Testis (tissue), 3 donors: ENCODE data around the gene TIMELESS. TPM values are rescaled to one million over a fixed set of nuclear protein-coding genes. Genes with fewer than 3 reads are reported as not detected.

Experiments used
- DNase-seq: peaks from one replicate; pipeline ENCODE4 v3.0.0-alpha.2; 2019
- H3K27ac ChIP-seq, 2 donors: fragments of 200-600 bp; sonication (generic); one replicate each; pipeline ENCODE4 v1.5.1; 2019
- H3K27me3 ChIP-seq: fragments of 200-600 bp; sonication (generic); one replicate; pipeline ENCODE4 v1.5.1; 2019
- H3K36me3 ChIP-seq: fragments of 200-600 bp; sonication (generic); one replicate; pipeline ENCODE4 v1.5.1; 2017; ENCODE audit warnings: low read depth; ENCODE audit errors: missing control alignments
- H3K4me1 ChIP-seq: fragments of 200-600 bp; sonication (generic); one replicate; pipeline ENCODE4 v1.5.1; 2019
- H3K4me3 ChIP-seq, 2 donors: fragments of 200-600 bp; sonication (generic); one replicate each; pipeline ENCODE4 v1.5.1; 2017 to 2019
- H3K9me3 ChIP-seq: fragments of 200-600 bp; sonication (generic); one replicate; pipeline ENCODE4 v1.5.1; 2017
- CTCF ChIP-seq, 3 experiments: fragments of 450-650 bp in 2 of 3; fragments of 200-600 bp in 1 of 3; sonication (generic) in 1 of 3; IDR thresholded peaks; one replicate each; pipeline ENCODE4 v1.5.1; 2016 to 2019; ENCODE audit warnings: antibody characterized with exemption in 3 of 3, mild to moderate bottlenecking in 2 of 3, moderate library complexity in 1 of 3
- POLR2A ChIP-seq: fragments of 450-650 bp; IDR thresholded peaks from one replicate; pipeline ENCODE4 v1.6.1; 2017; ENCODE audit warnings: antibody characterized with exemption, mild to moderate bottlenecking, moderate library complexity
- WGBS, 2 donors: methylation state at CpG; one replicate each; pipeline ENCODE4 v1.1.5; 2018; 5-methylcytosine and 5-hydroxymethylcytosine counted together
- intact Hi-C: fragments of 100-400 bp; cut with DNase I; formaldehyde crosslinking; loops from one replicate; pipeline ENCODE4 v1.15.1; 2023; ENCODE audit warnings: low total_unique reads
- polyA plus RNA-seq: library from polyadenylated mRNA; stranded (reverse); fragments of 350-450 nt; fragmentation: Illumina TruSeq; extraction: RNeasy Lipid Tissue Mini Kit (QIAGEN cat#74804); gene quantifications from one replicate; pipeline ENCODE4 v1.2.3, GENCODE V29; 2014; ENCODE audit warnings: low read depth, low replicate concordance; ENCODE audit not compliant: insufficient read depth
- total RNA-seq, 2 donors: library from RNA; depleted of rRNA; stranded (reverse); fragments of >200 nt; gene quantifications; one replicate each; pipeline ENCODE4 v1.2.3, GENCODE V29; 2016

TIMELESS gene
- total and polyA plus RNA-seq, 3 donors from 2014 or later: 13.5 to 16.3 (median 16.2) TPM

- DNase-seq: no peak
These were observed 63.4 kb downstream of the TIMELESS start for GRCh38 chr12:56385873-56386272.

GRCh38 chr12:56382611-56383010 lies 66.6 kb downstream of the TIMELESS start:
- H3K9me3 ChIP-seq: no peaks in the 10 kb centered on the region
- H3K4me1 ChIP-seq: no peaks in the 10 kb centered on the region
- H3K27ac ChIP-seq: no peak overlapping the region
- DNase-seq: no peak
- no peaks in the 10 kb centered on the region for H3K27me3 ChIP-seq
- no peaks in the 10 kb centered on the region for H3K36me3 ChIP-seq
- no peak overlapping the region for H3K4me3 ChIP-seq
- intact Hi-C loops: no loop called here
- 92 to 96% methylated on average over 16 of the region's 16 CpGs for WGBS, 2 donors
- no peak for TF ChIP-seq POLR2A
- TF ChIP-seq CTCF (IDR thresholded peaks at IDR 0.05): no peak

More at GRCh38 chr12:56385873-56386272, 63.4 kb downstream of the TIMELESS start:
- TF ChIP-seq CTCF (IDR thresholded peaks at IDR 0.05) (no peak), POLR2A (no peak)
- Histone ChIP-seq H3K9me3 (no peaks in the 10 kb centered on the region), H3K4me3 (no peak overlapping the region), H3K27me3 (no peaks in the 10 kb centered on the region), H3K4me1 (no peaks in the 10 kb centered on the region), H3K27ac (no peak overlapping the region), H3K36me3 (no peaks in the 10 kb centered on the region)
- intact Hi-C loops: no loop called here
- WGBS, 2 donors: 90 to 96% methylated on average over 1 of the region's 1 CpG

GRCh38 chr12:56377989-56378316 lies 71.3 kb downstream of the TIMELESS start:
- intact Hi-C loops: no loop called here
- H3K4me3 ChIP-seq: no peak overlapping the region
- 37 to 41% methylated on average over 1 of the region's 1 CpG for WGBS, 2 donors
- no peaks in the 10 kb centered on the region for H3K9me3 ChIP-seq
- no peaks in the 10 kb centered on the region for H3K27me3 ChIP-seq
- H3K27ac ChIP-seq: no peak overlapping the region
- no peaks in the 10 kb centered on the region for H3K4me1 ChIP-seq
- H3K36me3 ChIP-seq: no peaks in the 10 kb centered on the region
- DNase-seq: no peak
- TF ChIP-seq CTCF (IDR thresholded peaks at IDR 0.05): no peak
- TF ChIP-seq POLR2A: no peak

- Histone ChIP-seq H3K36me3 (no peaks in the 10 kb centered on the region), H3K9me3 (no peaks in the 10 kb centered on the region), H3K27ac (no peak overlapping the region), H3K4me1 (no peaks in the 10 kb centered on the region), H3K27me3 (no peaks in the 10 kb centered on the region), H3K4me3 (no peak overlapping the region)
- no peak for TF ChIP-seq CTCF (IDR thresholded peaks at IDR 0.05)
- DNase-seq: no peak
- intact Hi-C loops: no loop called here
- WGBS, 2 donors: 69 to 79% methylated on average over 4 of the region's 4 CpGs
These were observed 71.8 kb downstream of the TIMELESS start for GRCh38 chr12:56377310-56377988.
